HG03196 (cell line): ENCODE data around the gene IRF2BP1.
A peak's percentile ranks its signal among the peaks of the same experiment; 100 is the strongest.
"Not testable (repeated sequence)": the region's sequence is repeated elsewhere in the genome, so short reads cannot be mapped to it uniquely, and the experiment has no call there.

Source experiments
- ATAC-seq: cut with Tn5 transposase; IDR thresholded peaks from one replicate; pipeline ENCODE4 v1.9.1; 2021; ENCODE audit not compliant: unreplicated experiment

The IRF2BP1 gene

DNA sequence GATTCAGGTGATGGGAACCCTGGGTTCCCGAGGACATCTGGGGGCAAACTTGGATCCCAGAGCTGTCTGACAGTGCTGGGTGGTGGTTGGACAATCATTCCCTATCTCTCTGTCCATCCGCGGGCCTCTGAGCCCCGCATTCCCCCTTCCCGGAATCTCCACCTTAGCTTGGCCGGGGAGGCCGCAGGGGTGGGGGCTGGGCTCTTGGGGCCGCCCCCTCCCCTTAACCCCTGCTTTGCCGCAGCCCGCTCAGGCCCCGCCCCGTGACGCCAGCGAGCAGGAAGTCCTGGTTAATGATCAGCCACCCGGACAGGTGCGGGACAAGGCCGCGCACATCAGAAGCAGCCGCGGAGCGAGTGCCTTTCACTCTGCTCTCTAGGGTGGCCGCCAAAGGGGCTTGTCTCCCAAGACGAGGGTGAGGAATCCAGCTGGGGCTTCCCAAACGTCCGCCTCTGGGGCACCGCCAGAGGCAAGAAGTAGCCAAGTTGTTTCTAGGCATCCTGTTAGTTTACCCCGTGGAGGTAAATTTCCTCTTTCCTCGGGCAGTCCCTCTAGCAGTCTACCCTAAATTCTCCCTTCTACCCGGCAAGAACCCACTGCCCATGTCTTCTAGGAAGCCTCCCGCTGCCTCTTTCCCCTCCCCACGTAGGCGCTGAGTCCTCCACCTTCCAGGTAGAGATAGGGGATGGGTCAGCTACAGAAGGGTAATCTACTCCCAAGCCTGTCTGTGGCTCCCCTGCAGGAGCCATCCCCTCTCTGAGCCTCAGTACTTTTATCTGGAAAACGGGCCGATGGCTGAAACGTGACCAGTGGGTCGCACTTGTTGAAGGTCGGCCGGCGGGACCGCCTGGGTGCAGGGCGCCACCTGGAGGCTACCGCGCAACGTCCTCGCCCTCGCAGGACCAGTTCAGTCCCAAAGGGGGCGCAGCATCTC, 3.0 kb downstream of the IRF2BP1 start:
- no peak for ATAC-seq

DNA sequence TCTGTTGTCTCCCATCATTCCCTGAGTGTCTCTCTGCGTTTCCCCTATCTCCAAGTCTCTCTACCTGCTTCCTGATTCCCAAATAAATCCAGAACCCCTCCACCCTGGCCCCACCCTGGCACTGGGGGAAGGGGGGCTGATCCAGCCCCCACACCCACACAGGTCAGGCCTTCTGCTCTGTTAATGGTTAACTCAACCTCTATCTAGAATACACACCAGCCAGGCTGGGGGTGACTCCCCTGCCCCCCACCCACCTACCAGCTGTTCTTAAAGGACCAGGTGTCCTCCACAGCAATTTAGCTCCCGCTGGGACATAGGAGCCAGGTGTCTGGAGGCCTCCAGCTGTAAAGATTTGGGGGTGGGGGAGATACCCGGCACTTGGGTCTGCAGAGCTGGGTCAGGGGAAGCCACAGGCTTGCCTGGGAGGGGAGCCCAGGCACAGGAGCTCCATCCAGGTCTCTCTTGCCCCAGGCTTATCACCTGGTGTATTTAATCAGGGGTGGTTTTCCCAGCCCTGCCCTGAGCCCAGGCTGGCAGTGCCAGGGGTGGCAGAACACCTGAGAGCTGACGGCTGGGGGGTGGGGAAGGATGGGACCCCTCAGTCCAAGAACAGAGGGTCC, 3.9 kb downstream of the IRF2BP1 start:
- ATAC-seq: no peak

DNA sequence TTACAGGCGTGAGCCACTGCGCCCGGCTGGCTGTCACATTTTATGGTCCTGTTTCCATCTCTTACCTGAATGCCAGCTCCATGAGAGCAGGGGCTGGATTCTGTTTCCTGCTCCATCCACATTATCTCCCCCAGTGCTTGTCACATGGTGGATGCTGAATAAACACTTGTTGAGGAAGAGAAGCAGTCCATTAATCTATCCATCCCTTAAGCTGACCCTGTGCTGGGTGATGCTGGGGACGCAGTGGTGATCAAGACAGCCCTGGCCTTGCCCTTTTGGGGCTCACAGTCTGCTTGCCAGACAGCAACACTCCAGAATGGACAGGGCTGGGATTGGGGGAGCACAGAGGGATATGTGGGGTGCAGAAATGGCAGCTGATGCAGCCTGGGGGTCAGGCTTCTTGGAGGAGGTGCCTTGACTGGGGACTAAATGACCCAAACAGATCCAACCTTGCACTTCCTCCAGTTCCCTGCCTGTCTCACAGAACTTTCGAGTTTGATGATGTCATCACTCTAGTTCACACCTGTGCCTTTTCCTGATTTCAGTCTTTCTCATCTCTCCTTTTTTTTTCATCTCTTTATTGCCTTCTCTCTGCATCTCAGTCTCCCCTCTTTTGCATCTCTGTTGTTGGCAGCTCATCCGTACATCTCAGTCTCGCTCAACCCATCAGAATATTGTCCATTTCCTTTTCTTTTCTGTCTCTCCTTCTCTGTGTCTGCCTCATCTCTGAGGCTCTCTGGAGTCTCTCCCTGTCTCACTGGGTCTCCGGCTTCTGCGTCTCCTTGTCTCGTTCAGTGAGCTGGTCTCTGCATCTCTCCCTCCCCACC, 4.6 kb downstream of the IRF2BP1 start:
- ATAC-seq: no peak

DNA sequence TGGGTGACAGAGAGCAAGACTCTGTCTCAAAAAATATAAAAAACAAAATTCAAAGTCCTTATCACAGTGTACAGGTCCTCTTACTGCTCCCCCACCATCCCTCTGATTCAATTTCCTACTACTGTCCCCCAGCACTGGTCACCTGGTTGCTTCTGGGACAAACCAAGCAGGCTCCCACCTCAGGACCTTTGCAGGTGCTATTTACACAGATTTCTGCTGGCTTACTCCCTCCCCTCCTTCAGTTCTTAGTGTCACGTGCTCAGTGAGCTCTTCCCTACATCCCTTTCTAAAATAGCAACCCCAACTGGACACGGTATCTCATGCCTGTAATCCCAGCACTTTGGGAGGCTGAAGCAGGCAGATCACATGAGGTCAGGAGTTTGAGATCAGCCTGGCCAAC, 6.0 kb downstream of the IRF2BP1 start:
- ATAC-seq: no peak

DNA sequence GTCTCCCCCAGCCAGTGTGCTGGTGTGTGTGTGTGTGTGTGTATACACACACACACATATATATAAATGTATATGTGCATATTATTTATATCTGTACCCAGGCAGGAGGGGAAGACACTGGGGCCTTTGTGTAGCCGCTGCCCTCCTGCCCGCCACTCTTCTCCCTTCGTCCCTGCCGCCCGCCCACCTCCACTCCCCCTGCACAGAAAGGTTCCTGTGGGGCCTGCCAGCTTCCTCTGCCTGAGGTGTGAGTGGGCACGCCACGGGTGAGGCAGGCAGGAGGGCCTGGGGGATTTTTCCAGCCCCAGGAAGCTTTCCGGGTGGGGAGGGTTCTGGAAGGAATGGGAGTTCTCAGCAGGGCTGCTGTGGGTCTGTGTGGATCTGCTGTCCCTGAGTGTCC, 6.9 kb downstream of the IRF2BP1 start:
- ATAC-seq: no peak

DNA sequence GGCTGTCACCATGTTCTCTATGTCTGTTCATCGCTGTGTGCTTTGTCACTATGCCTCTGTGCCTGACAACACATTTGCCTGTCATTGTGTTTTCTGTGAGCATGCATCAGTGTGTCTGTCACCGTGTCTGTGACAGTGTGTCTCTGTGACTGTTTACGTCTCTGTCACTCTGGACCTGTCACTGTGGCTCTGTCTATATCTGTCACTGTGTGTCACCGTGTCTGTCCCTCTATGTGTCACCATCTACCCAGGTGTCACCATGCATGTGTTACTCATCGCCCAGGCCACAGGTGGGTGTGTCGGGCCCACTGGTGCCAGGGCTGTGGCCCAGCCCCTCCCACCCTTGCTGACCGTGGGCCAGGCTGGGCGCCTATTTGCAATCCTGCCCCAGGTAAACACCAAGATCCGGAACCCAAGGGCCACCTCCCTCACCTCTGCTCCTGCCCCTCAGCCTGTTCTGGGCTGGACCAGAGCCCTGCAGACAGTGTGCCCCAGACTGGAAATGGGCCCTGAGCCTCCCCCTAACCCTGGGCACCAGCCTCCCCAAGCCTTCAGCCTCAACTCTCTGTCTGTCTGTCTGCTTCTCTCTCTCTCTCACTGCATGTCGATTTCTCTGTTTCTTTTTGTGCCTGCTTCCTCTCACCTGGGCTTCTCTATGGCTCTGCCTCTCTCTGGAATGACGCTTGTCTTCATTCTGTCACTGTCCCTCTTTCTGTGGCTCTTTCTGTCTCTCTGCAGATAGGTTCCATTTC, 7.7 kb downstream of the IRF2BP1 start:
- ATAC-seq: no peak

DNA sequence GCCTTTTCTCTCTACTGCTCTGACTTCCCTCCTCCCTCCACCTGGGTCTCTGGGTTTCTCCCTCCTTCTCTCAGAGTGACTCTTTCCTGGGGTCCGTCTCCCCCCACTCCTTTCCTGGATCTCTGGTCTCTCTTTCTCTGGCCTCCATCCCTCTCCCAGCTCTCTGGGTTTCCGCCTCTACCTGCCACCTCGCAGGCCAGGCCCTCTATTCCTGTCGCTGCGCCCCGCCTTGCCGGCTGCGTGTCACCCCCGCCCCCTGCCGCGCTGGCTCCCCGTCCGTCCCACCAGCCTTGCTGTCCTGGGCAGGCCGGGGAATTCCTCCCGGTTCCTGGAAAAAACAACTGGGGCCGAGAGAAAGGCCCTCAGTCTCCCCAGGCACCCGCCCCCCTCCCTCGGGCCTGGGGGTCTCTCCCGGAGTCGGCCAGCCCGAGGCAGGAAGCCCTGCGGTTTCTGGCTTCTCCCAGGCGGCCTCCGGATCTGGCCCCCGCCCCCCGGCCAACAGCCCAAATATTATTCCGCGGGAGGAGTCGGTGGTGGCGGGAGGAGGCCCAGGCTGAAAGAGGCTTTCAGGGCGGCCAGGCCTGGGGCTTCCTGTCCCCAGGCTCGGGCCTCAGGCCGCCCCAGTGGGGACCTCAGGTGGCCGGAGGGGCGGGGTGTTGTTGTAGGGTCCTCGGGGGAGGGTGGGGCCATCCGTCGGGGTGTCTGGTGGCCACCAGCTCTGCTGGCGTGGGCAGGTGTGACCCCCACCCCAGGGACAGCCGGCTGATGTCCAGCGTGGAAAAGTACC, 9.3 kb downstream of the IRF2BP1 start:
- ATAC-seq: no peak

DNA sequence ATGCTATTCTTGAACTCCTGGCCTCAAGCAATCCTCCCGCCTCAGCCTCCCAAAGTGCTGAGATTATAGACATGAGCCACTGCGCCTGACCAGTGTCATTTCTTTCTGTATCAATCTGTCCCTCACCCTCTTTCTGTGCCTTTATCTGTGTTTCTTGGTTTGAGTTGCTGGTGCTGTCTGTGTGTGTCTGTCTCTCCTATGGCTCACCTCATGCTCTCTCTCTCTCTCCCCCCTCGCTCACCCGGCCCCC, 9.9 kb downstream of the IRF2BP1 start:
- no peak for ATAC-seq

DNA sequence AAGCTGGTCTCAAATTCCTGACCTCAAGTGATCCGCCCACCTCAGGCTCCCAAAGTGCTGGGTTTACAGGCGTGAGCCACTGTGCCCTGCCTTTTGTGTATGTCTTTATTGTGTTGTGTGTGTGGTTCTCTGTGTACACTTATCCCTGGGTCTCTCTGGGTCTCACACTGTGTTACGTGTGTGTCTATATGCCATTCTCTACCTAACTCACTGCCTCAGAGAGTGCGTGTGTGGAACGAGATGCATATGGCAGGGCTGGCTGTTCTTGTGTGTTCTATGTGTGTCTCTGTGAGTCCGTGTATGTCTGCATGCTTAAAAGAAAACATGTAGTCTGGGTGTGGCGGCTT, 11.3 kb downstream of the IRF2BP1 start:
- no peak for ATAC-seq

DNA sequence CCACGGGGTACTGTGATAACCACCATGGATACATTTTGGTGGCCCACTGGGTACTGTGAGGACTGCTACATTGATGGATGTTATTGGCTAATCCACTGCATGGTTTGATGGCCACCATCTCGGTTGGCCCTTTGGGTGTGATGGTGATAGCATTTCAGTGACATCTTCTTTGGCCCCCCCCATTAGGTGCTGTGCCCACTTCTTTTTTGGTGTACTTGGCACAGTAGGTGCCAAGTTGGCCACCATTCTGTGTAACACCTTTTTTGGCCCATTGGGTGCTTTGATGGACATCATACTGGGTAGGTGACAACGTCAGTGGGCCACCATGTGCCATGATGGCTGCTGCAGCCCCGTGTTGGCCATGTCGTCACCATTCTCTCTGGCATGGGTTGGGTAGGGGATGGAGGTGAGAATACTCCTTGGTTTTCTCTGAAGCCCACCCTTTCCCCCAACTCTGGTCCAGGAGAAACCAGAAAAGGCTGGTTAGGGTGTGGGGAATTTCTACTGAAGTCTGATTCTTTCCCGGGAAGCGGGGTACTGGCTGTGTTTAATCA, 12.6 kb downstream of the IRF2BP1 start:
- no peak for ATAC-seq

DNA sequence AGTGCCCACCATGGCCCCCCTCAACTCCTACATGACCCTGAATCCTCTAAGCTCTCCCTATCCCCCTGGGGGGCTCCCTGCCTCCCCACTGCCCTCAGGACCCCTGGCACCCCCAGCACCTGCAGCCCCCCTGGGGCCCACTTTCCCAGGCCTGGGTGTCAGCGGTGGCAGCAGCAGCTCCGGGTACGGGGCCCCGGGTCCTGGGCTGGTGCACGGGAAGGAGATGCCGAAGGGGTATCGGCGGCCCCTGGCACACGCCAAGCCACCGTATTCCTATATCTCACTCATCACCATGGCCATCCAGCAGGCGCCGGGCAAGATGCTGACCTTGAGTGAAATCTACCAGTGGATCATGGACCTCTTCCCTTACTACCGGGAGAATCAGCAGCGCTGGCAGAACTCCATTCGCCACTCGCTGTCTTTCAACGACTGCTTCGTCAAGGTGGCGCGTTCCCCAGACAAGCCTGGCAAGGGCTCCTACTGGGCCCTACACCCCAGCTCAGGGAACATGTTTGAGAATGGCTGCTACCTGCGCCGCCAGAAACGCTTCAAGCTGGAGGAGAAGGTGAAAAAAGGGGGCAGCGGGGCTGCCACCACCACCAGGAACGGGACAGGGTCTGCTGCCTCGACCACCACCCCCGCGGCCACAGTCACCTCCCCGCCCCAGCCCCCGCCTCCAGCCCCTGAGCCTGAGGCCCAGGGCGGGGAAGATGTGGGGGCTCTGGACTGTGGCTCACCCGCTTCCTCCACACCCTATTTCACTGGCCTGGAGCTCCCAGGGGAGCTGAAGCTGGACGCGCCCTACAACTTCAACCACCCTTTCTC, 13.6 kb downstream of the IRF2BP1 start:
- ATAC-seq: no peak

DNA sequence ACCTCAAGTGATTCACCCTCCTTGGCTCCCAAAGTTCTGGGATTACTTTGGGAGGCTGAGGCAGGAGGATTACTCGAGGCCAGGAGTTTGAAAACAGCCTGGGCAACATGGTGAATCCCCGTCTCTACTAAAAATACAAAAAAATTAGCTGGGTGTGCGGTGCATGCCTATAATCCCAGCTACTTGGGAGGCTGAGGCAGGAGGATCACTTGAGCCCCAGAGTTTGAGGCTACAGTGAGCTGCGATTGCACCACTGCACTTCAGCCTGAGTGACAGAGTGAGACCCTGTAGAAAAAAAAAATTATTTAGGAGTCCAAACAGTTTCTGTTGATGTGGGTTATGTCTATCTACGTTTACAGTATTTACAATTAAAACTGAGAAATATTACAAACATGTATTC, 15.1 kb downstream of the IRF2BP1 start:
- ATAC-seq: no peak

DNA sequence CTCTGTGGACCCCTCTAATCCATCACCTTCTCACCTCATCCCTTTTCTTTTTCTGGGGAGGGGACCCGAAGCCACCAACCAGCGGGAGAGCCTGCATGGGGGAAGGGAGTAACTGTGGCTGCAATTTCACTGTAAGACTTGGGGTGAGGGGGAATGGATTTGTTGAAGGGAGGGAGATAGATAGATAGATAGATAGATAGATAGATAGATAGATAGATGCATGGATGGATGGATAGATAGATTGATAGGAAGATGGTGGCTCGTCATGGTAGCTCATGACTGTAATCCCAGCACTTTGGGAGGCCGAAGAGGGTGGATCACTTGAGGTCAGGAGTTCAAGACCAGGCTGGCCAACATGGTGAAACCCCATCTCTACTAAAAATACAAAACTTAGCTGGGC, 18.7 kb downstream of the IRF2BP1 start:
- ATAC-seq: not testable (repeated sequence)

DNA sequence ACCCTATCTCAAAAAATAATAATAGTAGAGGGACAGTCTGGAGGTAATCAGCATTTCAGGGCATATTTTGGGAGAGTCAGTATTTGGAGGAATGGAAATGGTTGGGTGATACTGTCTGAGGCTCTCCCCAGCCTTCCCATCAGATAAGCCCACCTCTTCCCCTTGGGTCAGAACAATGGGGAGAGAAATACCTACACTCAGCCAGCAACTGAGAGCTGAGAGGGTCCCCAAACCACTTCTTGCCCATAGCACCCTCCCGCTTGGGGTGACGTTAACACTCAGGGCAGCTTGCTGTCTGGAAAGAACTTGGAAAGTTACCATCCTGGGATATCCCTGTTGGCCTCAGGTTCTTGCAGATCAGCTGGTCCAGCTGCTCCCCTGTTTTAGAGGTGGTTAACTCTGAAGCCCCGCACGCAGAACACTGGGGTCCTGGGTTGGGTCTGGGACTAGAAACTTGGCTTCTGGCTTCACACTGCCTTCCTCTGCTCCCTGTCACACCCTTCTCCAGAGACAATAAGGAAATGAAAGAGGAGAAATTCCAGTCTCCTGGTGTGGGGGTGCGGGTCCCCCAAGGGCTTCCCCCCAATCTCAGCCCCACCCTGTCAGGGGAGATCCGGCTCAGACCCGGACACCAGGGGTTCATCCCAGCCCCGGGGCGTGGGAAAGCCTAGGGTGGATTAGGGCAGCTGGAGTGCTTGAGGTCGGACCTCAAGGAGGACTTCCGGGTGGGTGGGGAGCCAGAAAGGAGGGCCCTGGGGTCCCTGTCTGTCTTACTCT, 19.4 kb downstream of the IRF2BP1 start:
- ATAC-seq: no peak

DNA sequence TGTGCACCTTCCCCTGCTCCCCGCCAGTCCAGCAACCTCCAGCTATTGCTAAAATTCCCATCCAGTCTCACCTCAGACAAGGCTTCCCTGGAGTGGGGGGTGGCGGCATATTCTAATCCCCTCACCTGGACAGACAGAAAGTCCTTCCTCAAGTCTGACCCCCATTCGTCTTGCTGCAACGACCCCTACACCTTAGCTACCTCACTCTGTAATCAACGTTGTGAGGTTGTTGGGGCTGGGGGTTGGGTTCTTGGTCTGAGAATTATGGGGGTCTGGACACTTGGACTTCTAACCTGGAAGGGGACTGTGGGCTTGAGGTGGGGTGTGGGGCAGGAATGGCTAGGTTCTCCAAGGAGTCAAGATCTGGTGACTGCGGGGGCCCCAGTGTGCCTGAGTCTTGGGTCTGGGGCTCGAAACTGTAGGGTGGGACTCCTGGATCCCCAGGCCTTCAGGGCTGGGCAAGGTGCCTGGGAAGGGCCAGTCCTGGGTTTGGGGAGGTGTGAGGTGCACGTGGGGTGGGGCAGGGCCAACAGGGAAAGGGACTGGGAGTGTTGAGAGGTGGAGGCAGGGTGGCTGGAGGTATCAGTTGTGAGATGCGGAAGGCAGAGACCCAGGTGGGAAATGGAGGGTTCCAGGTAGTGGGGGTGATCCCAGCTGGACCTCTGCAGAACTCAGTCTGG, 20.5 kb downstream of the IRF2BP1 start:
- no peak for ATAC-seq

DNA sequence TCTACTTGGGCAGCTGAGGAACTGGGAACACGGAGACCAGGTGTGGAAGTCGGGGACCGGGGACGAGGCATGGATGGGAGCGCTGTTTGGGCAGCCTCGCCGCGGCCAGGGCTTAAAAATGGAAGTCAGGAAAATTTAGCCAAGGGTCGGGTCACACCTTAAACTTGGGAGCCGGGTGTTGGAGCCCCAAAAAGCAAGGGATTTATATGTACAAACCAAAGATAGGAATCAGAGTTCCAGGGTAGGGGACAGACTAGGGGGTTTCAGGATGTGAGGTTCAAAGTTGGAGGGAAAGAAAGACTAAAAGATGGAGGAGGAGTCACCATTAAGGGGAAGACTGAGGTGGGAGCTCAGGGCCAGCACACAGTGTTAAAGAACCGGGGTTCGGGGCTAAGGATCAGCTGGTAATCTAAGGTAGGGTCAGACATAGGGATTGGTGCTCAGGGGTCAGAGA, 21.3 kb downstream of the IRF2BP1 start:
- ATAC-seq: no peak

DNA sequence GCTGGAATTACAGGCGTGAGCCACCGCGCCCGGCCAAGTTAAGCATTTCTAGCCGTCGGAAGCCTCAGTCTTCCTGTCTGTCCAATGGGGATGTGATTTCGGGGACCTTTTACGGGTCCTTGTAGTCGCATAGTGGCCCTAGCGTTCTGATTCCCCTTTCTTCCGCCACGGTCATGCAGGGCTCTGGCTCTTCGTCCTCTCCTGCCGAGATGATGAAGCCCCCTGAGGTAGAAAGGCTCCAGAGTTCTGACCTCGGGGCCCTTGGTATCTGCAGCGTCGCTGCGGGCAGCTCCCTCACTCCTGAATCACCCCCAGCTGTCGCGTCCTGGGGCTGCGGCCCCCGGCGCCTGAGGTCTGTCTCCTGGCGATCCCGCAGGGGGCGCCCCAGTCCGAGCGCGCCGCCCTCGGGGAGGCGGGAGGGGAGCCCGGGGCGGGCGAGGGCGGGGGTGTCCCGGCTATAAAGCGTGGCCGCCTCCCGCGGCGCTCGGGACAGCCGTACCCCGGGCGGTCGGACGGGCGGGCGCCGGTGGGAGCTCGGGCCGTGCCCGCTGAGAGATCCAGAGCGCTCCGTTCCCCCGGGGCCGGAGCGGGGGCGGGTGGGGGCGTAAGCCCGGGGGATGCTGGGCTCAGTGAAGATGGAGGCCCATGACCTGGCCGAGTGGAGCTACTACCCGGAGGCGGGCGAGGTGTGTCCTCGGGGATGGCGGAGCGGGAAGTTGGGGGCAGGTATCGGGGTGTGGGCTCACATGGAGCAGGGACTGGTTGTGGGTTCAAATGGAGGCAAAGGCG, 21.9 kb downstream of the IRF2BP1 start, which contains the start of gene FOXA3:
Gene FOXA3, plus strand, starts transcription at position 487 of the 789 bp plus-strand sequence. Its CDS starts 131 bp downstream, at position 618.
- peak; percentile 45 for ATAC-seq
